Neural progenitor cell (in vitro differentiated cells): Measurements from ENCODE around the gene ASL. TPM values are rescaled to one million over a fixed set of nuclear protein-coding genes. Genes with fewer than 3 reads are reported as not detected.

Source experiments
- DNase-seq: peaks from one replicate; pipeline ENCODE4 v3.0.0-alpha.2; 2016; ENCODE audit warnings: low spot score
- H2AFZ ChIP-seq: fragments of 200-600 bp; sonication (generic); replicated peaks from 2 replicates; pipeline ENCODE4 v1.6.1; 2016; ENCODE audit warnings: antibody characterized with exemption
- H3F3A ChIP-seq: fragments of 200-600 bp; sonication (generic); 2 replicates; pipeline ENCODE4 v1.6.1; 2016; ENCODE audit warnings: antibody characterized with exemption, low read depth
- H3K27ac ChIP-seq: fragments of 200-600 bp; sonication (generic); 2 replicates; pipeline ENCODE4 v1.5.1; 2016; ENCODE audit warnings: mild to moderate bottlenecking
- H3K27me3 ChIP-seq: fragments of 200-600 bp; sonication (generic); 2 replicates; pipeline ENCODE4 v1.6.1; 2016; ENCODE audit warnings: mild to moderate bottlenecking, moderate library complexity
- H3K36me3 ChIP-seq: fragments of 200-600 bp; sonication (generic); 2 replicates; pipeline ENCODE4 v1.5.1; 2016
- H3K4me1 ChIP-seq: fragments of 200-600 bp; sonication (generic); 2 replicates; pipeline ENCODE4 v1.6.1; 2016; ENCODE audit warnings: mixed run types
- H3K4me2 ChIP-seq: fragments of 200-600 bp; sonication (generic); 2 replicates; pipeline ENCODE4 v1.6.1; 2016
- H3K4me3 ChIP-seq: fragments of 200-600 bp; sonication (generic); 2 replicates; pipeline ENCODE4 v1.5.1; 2016
- H3K79me2 ChIP-seq: fragments of 200-600 bp; sonication (generic); 2 replicates; pipeline ENCODE4 v1.6.1; 2016; ENCODE audit warnings: low read depth
- H3K9ac ChIP-seq: fragments of 200-600 bp; sonication (generic); 2 replicates; pipeline ENCODE4 v1.6.1; 2016
- H3K9me3 ChIP-seq: fragments of 200-600 bp; sonication (generic); 2 replicates; pipeline ENCODE4 v1.5.1; 2016; ENCODE audit warnings: low read depth
- H4K20me1 ChIP-seq: fragments of 200-600 bp; sonication (generic); 2 replicates; pipeline ENCODE4 v1.6.1; 2016; ENCODE audit warnings: low read depth
- H3K27ac Mint-ChIP-seq: 3 replicates; pipeline ENCODE4 v1.8.0; 2021; ENCODE audit warnings: mixed read lengths
- H3K27me3 Mint-ChIP-seq: 2 replicates; pipeline ENCODE4 v1.8.0; 2022; ENCODE audit warnings: low read depth, mild to moderate bottlenecking, inconsistent platforms, moderate library complexity, mixed read lengths; ENCODE audit not compliant: insufficient read depth
- H3K36me3 Mint-ChIP-seq: 3 replicates; pipeline ENCODE4 v1.8.0; 2021; ENCODE audit warnings: mixed read lengths
- H3K4me1 Mint-ChIP-seq: 3 replicates; pipeline ENCODE4 v1.8.0; 2021; ENCODE audit warnings: mixed read lengths
- H3K4me3 Mint-ChIP-seq: 3 replicates; pipeline ENCODE4 v1.8.0; 2021; ENCODE audit warnings: mild to moderate bottlenecking, moderate library complexity, mixed read lengths
- H3K9me3 Mint-ChIP-seq: 3 replicates; pipeline ENCODE4 v1.8.0; 2020; ENCODE audit warnings: mixed read lengths
- EZH2 ChIP-seq: fragments of 200-600 bp; sonication (generic); IDR thresholded peaks from 2 replicates; pipeline ENCODE4 v1.6.1; 2017; ENCODE audit warnings: antibody characterized with exemption, mild to moderate bottlenecking, moderate library complexity
- EZH2phosphoT487 ChIP-seq: fragments of 200-600 bp; sonication (generic); IDR thresholded peaks from 2 replicates; pipeline ENCODE4 v1.6.1; 2017; ENCODE audit warnings: antibody characterized with exemption
- total RNA-seq: library from RNA; depleted of rRNA; stranded (reverse); fragments of >200 nt; gene quantifications from 2 replicates; pipeline ENCODE4 v1.2.3, GENCODE V29; 2015; ENCODE audit warnings: low replicate concordance
- TF ChIP-seq, protein P1 (sequence below): fragments of 200-600 bp; sonication (generic); IDR thresholded peaks from 2 replicates; pipeline ENCODE4 v1.5.1; 2017; ENCODE audit warnings: antibody characterized with exemption, mild to moderate bottlenecking

ASL gene
- total RNA-seq, 1 donor from 2014 or later: 14.2 TPM

- peak; percentile 51 for DNase-seq
- no peaks in the 10 kb centered on the region for H3K79me2 ChIP-seq
- H3K9me3 ChIP-seq: no peaks in the 10 kb centered on the region
- no peak overlapping the region for H3K27ac ChIP-seq
- no peaks in the 10 kb centered on the region for H3F3A ChIP-seq
- H3K27me3 ChIP-seq: no peaks in the 10 kb centered on the region
- TF ChIP-seq, protein P1, sequence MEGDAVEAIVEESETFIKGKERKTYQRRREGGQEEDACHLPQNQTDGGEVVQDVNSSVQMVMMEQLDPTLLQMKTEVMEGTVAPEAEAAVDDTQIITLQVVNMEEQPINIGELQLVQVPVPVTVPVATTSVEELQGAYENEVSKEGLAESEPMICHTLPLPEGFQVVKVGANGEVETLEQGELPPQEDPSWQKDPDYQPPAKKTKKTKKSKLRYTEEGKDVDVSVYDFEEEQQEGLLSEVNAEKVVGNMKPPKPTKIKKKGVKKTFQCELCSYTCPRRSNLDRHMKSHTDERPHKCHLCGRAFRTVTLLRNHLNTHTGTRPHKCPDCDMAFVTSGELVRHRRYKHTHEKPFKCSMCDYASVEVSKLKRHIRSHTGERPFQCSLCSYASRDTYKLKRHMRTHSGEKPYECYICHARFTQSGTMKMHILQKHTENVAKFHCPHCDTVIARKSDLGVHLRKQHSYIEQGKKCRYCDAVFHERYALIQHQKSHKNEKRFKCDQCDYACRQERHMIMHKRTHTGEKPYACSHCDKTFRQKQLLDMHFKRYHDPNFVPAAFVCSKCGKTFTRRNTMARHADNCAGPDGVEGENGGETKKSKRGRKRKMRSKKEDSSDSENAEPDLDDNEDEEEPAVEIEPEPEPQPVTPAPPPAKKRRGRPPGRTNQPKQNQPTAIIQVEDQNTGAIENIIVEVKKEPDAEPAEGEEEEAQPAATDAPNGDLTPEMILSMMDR: peak; percentile 56
- no peak for TF ChIP-seq EZH2phosphoT487
- no peaks in the 10 kb centered on the region for H3K4me1 Mint-ChIP-seq
- H3K9me3 Mint-ChIP-seq: no peaks in the 10 kb centered on the region
- no peaks in the 10 kb centered on the region for H3K27me3 Mint-ChIP-seq
- no peak overlapping the region for H3K27ac Mint-ChIP-seq
- H3K9ac ChIP-seq: no peak overlapping the region
- no peak overlapping the region for H3K4me3 ChIP-seq
- no peak overlapping the region for H3K4me3 Mint-ChIP-seq
- no peaks in the 10 kb centered on the region for H4K20me1 ChIP-seq
- no peak overlapping the region for H3K4me2 ChIP-seq
- peaks cover 24% of the 10 kb centered on the region for H3K36me3 Mint-ChIP-seq
- H3K36me3 ChIP-seq: peaks cover 6% of the 10 kb centered on the region
- no peak overlapping the region for H2AFZ ChIP-seq
- H3K4me1 ChIP-seq: no peaks in the 10 kb centered on the region
These were observed 65.3 kb downstream of the ASL start for GRCh38 chr7:66140924-66141323.

DNA sequence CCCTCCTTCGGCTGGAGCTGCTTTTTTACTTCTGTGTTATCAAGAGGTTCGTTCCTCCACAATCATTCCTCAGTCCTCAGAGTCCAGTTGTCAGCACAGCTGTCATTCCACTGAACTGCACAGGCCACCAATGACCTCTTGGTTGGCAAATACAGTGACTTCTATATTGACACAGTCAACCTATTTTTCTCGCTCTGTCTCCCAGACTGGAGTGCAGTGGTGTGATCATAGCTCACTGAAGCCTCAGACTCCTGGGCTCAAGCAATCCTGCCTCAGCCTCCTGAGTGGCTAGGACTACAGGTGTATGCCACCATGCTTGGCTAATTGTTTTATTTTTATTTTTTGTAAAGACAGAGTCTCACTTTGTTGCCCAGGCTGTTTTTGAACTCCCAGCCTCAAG is 66.7 kb downstream of the ASL start:
- no peaks in the 10 kb centered on the region for H3K4me1 ChIP-seq
- Mint-ChIP-seq H3K9me3 (no peaks in the 10 kb centered on the region), H3K4me1 (no peaks in the 10 kb centered on the region), H3K36me3 (peaks cover 26% of the 10 kb centered on the region), H3K27me3 (no peaks in the 10 kb centered on the region), H3K4me3 (no peak overlapping the region), H3K27ac (no peak overlapping the region)
- H3K9me3 ChIP-seq: no peaks in the 10 kb centered on the region
- no peaks in the 10 kb centered on the region for H3F3A ChIP-seq
- no peak for DNase-seq
- TF ChIP-seq, protein P1: no peak
- TF ChIP-seq EZH2phosphoT487 (no peak), EZH2 (no peak)
- H2AFZ ChIP-seq: no peak overlapping the region
- H3K4me3 ChIP-seq: no peak overlapping the region
- H3K27me3 ChIP-seq: no peaks in the 10 kb centered on the region
- H3K36me3 ChIP-seq: peaks cover 6% of the 10 kb centered on the region
- H3K27ac ChIP-seq: no peak overlapping the region
- no peaks in the 10 kb centered on the region for H3K79me2 ChIP-seq
- no peaks in the 10 kb centered on the region for H4K20me1 ChIP-seq
- H3K4me2 ChIP-seq: no peak overlapping the region
- no peak overlapping the region for H3K9ac ChIP-seq

DNA sequence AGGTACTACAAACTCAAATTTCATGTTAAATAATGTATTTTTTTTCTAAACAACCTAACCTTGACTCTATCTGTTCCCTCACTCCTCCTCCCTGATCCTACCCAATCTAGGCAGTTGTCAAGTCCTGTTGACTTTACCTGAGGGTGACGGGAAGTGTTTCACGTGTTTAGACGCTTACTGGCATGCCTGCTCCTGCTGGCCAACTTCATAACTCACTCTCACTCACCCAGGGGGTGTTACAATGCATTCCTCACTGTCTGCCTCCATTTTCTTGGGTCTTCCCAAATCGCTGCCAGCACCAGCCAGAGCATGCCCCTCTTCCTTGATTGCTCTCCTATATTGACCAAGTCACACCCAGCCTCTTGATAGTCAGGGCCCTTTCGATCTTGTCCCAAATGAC is 67.4 kb downstream of the ASL start:
- H3K4me1 Mint-ChIP-seq: no peaks in the 10 kb centered on the region
- Histone ChIP-seq H2AFZ (no peak overlapping the region), H3K79me2 (no peaks in the 10 kb centered on the region), H3F3A (no peaks in the 10 kb centered on the region), H3K4me2 (no peak overlapping the region), H3K36me3 (peaks cover 6% of the 10 kb centered on the region), H3K27ac (no peak overlapping the region), H3K4me3 (no peak overlapping the region), H3K27me3 (no peaks in the 10 kb centered on the region), H3K4me1 (no peaks in the 10 kb centered on the region), H3K9me3 (no peaks in the 10 kb centered on the region), H4K20me1 (no peaks in the 10 kb centered on the region), H3K9ac (no peak overlapping the region)
- H3K27me3 Mint-ChIP-seq: no peaks in the 10 kb centered on the region
- no peak overlapping the region for H3K4me3 Mint-ChIP-seq
- H3K27ac Mint-ChIP-seq: no peak overlapping the region
- no peaks in the 10 kb centered on the region for H3K9me3 Mint-ChIP-seq
- no peak for DNase-seq
- peaks cover 25% of the 10 kb centered on the region for H3K36me3 Mint-ChIP-seq
- TF ChIP-seq, protein P1: no peak
- TF ChIP-seq EZH2: no peak
- TF ChIP-seq EZH2phosphoT487: no peak

Other genes starting within 250 kb of the ASL start
- 14.2 and 16.0 TPM in 2 replicates for gene VKORC1L1, start 202.7 kb upstream of the ASL start, total RNA-seq
- 28.8 and 61.9 TPM in 2 replicates for gene GUSB, start 93.6 kb upstream of the ASL start, total RNA-seq
- 30.0 and 37.9 TPM in 2 replicates for gene CRCP, start 39.0 kb downstream of the ASL start, total RNA-seq
- gene TPST1, start 129.5 kb downstream of the ASL start, total RNA-seq: 24.9 and 29.8 TPM in 2 replicates